Suprapubic skin (tissue), 4 donors: ENCODE measurements around the gene TCP11L1.

Experiments used
- POLR2A ChIP-seq, 2 donors: fragments of 450-650 bp; IDR thresholded peaks; one replicate each; pipeline ENCODE4 v1.6.1; 2017; ENCODE audit warnings: antibody characterized with exemption in 2 of 2, mild to moderate bottlenecking in 2 of 2, moderate library complexity in 2 of 2
- POLR2AphosphoS5 ChIP-seq, 3 donors: sonication (generic); formaldehyde crosslinking; IDR thresholded peaks; one replicate each; pipeline ENCODE4 v1.6.1; 2017; ENCODE audit warnings: antibody characterized with exemption in 3 of 3
- TF ChIP-seq, protein P1 (sequence below), 2 donors: fragments of 200-600 bp in 1 of 2; fragments of 450-650 bp in 1 of 2; sonication (generic) in 1 of 2; IDR thresholded peaks; one replicate each; pipeline ENCODE4 v1.5.1; 2016 to 2019; ENCODE audit warnings: antibody characterized with exemption in 2 of 2, mild to moderate bottlenecking in 1 of 2, moderate library complexity in 1 of 2

DNA sequence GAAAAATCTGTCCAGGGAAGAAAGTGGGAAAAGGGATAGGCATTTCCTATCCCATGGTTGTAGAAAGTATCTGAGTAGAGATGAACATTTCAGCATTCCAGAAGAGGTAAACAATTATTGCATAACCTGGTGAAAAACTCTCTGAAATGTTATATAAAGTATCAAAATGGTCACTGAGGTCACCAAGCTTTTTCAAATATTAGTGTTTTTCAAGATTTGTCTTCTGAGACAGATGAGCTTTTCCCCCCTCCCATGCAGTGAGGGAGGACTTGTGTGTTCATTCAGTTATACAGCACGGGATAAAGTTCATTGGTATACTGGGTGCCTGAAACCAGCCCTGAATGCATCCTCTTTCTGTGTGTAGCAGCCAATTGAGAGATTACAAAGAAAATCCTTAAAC is 25.6 kb upstream of the TCP11L1 start:
- TF ChIP-seq, protein P1, sequence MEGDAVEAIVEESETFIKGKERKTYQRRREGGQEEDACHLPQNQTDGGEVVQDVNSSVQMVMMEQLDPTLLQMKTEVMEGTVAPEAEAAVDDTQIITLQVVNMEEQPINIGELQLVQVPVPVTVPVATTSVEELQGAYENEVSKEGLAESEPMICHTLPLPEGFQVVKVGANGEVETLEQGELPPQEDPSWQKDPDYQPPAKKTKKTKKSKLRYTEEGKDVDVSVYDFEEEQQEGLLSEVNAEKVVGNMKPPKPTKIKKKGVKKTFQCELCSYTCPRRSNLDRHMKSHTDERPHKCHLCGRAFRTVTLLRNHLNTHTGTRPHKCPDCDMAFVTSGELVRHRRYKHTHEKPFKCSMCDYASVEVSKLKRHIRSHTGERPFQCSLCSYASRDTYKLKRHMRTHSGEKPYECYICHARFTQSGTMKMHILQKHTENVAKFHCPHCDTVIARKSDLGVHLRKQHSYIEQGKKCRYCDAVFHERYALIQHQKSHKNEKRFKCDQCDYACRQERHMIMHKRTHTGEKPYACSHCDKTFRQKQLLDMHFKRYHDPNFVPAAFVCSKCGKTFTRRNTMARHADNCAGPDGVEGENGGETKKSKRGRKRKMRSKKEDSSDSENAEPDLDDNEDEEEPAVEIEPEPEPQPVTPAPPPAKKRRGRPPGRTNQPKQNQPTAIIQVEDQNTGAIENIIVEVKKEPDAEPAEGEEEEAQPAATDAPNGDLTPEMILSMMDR (IDR thresholded peaks at IDR 0.05) = no peak
- TF ChIP-seq POLR2AphosphoS5 (IDR thresholded peaks at IDR 0.05) (no peak), POLR2A (IDR thresholded peaks at IDR 0.05) (no peak)
